Calu3 (cell line): ENCODE data around the gene DNPEP. TPM values are rescaled to one million over a fixed set of nuclear protein-coding genes. Genes with fewer than 3 reads are reported as not detected.

ENCODE experiments used
- BruUV-seq: library from RNA; stranded (reverse); fragments of 400-500 nt; replicated peaks from 2 replicates; lab custom pipeline; 2021; lab: Mats Ljungman, UMichigan
- CTCF ChIA-PET: fragments of 300-600 bp; sonication (Branson Sonifier 250); formaldehyde crosslinking; loops from one replicate; lab custom pipeline; 2022; ENCODE audit warnings: antibody characterized with exemption; lab: Charles Lee
- DNase-seq: peaks from one replicate; pipeline ENCODE4 v3.0.0; 2022
- H3K27ac Mint-ChIP-seq: one replicate; pipeline ENCODE4 v1.8.0; 2022; ENCODE audit warnings: mixed read lengths; ENCODE audit not compliant: unreplicated experiment
- H3K27me3 Mint-ChIP-seq: one replicate; pipeline ENCODE4 v1.8.0; 2022; ENCODE audit warnings: mixed read lengths; ENCODE audit not compliant: unreplicated experiment
- H3K36me3 Mint-ChIP-seq: one replicate; pipeline ENCODE4 v1.8.0; 2022; ENCODE audit warnings: mild to moderate bottlenecking, moderate library complexity, mixed read lengths; ENCODE audit not compliant: insufficient read depth, unreplicated experiment
- H3K4me1 Mint-ChIP-seq: one replicate; pipeline ENCODE4 v1.8.0; 2022; ENCODE audit warnings: mild to moderate bottlenecking, low read depth, mixed read lengths; ENCODE audit not compliant: unreplicated experiment
- H3K4me3 Mint-ChIP-seq: one replicate; pipeline ENCODE4 v1.8.0; 2022; ENCODE audit warnings: mild to moderate bottlenecking, low read depth, moderate library complexity, mixed read lengths; ENCODE audit not compliant: unreplicated experiment
- H3K9me3 Mint-ChIP-seq: one replicate; pipeline ENCODE4 v1.8.0; 2022; ENCODE audit warnings: low read depth, mixed read lengths; ENCODE audit not compliant: unreplicated experiment
- CTCF ChIP-seq: fragments of 200-600 bp; IDR thresholded peaks from one replicate; pipeline ENCODE4 v1.8.0; 2022; ENCODE audit warnings: antibody characterized with exemption; ENCODE audit not compliant: unreplicated experiment
- intact Hi-C: fragments of 100-400 bp; cut with micrococcal nuclease; formaldehyde crosslinking; loops from one replicate; pipeline ENCODE4 v1.10.0; 2022; ENCODE audit not compliant: unreplicated experiment
- total RNA-seq: library from RNA; stranded (reverse); gene quantifications from 2 replicates; pipeline ENCODE4 v1.2.3, GENCODE V29; 2022

The DNPEP gene
- total RNA-seq, 1 experiment from 2014 or later, result 75.1 TPM

- Mint-ChIP-seq H3K4me3 (no peak within 1 kb of the TSS), H3K4me1 (no peaks in the 10 kb centered on the region), H3K36me3 (no peaks in the 10 kb centered on the region), H3K27me3 (peaks cover 99% of the 10 kb centered on the region), H3K27ac (no peak within 1 kb of the TSS), H3K9me3 (no peaks in the 10 kb centered on the region)
- TF ChIP-seq CTCF, result no peak
- DNase-seq, result no peak
- CTCF ChIA-PET, result no interaction called here
- no TSS peak for BruUV-seq
- intact Hi-C loops, result no loop called here
Measured at GRCh38 chr2:219332542-219332941, 55.2 kb downstream of the DNPEP start, which contains the start of gene RESP18. RESP18 (minus strand) TSS chr2:219332744.

- H3K27me3 Mint-ChIP-seq, result peaks cover 97% of the 10 kb centered on the region
- no peak for DNase-seq
- no peaks in the 10 kb centered on the region for H3K9me3 Mint-ChIP-seq
- no peak overlapping the region for H3K4me3 Mint-ChIP-seq
- CTCF ChIA-PET, result interaction anchor here (0.5 kb wide), 1 partner anchor 325 kb away, joined by 3 read pairs; no protein-coding TSS in a partner anchor
- no TSS peak for BruUV-seq
- no peaks in the 10 kb centered on the region for H3K36me3 Mint-ChIP-seq
- no peak overlapping the region for H3K27ac Mint-ChIP-seq
- intact Hi-C loops, result no loop called here
- H3K4me1 Mint-ChIP-seq, result no peaks in the 10 kb centered on the region
- TF ChIP-seq CTCF, result no peak
Measured at GRCh38 chr2:219331560-219332213, 56.0 kb downstream of the DNPEP start.

- no peak for DNase-seq
- H3K27me3 Mint-ChIP-seq, result peaks cover 94% of the 10 kb centered on the region
- BruUV-seq, result no TSS peak
- CTCF ChIA-PET, result no interaction called here
- no peaks in the 10 kb centered on the region for H3K4me1 Mint-ChIP-seq
- H3K36me3 Mint-ChIP-seq, result no peaks in the 10 kb centered on the region
- no peaks in the 10 kb centered on the region for H3K9me3 Mint-ChIP-seq
- no peak for TF ChIP-seq CTCF
- no peak overlapping the region for H3K27ac Mint-ChIP-seq
- H3K4me3 Mint-ChIP-seq, result no peak overlapping the region
- intact Hi-C loops, result no loop called here
Measured at GRCh38 chr2:219327719-219328118, 60.0 kb downstream of the DNPEP start.

GRCh38 chr2:219325657-219326315 is 61.9 kb downstream of the DNPEP start:
- Mint-ChIP-seq H3K36me3 (no peaks in the 10 kb centered on the region), H3K4me3 (no peak overlapping the region), H3K27ac (no peak overlapping the region), H3K9me3 (no peaks in the 10 kb centered on the region), H3K4me1 (no peaks in the 10 kb centered on the region), H3K27me3 (peaks cover 91% of the 10 kb centered on the region)
- intact Hi-C loops, result no loop called here
- DNase-seq, result no peak
- BruUV-seq, result no TSS peak
- no peak for TF ChIP-seq CTCF
- CTCF ChIA-PET, result no interaction called here
